Stimulated activated CD8-positive, alpha-beta memory T cell treated with anti-CD3 and anti-CD28 coated beads, Interleukin-7, amount 100 ng/mL, for 24 hours (primary cell): Measurements from ENCODE around the gene FSIP1.

Source experiments
- DNase-seq: peaks from one replicate; pipeline ENCODE4 v3.0.0-alpha.2; 2020; ENCODE audit warnings: low read depth

The FSIP1 gene

DNA sequence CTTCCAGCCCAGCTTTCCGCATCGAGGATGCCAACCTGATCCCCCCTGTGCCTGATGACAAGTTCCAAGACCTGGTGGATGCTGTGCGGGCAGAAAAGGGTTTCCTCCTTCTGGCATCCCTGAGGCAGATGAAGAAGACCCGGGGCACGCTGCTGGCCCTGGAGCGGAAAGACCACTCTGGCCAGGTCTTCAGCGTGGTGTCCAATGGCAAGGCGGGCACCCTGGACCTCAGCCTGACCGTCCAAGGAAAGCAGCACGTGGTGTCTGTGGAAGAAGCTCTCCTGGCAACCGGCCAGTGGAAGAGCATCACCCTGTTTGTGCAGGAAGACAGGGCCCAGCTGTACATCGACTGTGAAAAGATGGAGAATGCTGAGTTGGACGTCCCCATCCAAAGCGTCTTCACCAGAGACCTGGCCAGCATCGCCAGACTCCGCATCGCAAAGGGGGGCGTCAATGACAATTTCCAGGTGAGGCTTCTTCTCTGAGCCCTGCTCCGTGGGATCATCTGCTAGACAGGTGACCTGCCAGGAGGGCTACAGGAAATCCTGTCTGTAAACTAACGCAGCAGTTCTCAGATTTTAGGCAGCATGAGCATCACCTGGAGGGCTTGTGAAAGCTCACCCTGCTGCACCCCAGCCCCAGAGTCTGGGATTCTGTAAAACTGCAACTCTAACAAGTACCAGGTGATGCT, 200.2 kb downstream of the FSIP1 start:
- no peak for DNase-seq

DNA sequence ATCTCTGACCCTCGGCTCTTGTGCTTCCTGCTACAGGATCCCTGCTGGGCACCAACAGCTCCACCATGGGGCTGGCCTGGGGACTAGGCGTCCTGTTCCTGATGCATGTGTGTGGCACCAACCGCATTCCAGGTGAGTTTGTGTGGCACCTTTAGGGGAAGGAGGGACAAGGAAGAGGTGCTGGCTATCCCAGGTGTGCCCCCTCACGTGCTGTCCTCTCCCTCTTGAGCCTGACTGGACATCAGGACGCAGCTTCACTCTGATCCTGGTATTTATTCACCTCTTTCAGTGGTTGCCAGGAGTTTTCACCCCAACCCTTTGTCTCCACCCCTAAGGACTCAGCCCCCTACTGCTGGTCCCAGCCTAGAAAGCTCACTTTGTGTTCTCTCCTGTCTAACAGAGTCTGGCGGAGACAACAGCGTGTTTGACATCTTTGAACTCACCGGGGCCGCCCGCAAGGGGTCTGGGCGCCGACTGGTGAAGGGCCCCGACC, 200.8 kb downstream of the FSIP1 start:
- DNase-seq: no peak

DNA sequence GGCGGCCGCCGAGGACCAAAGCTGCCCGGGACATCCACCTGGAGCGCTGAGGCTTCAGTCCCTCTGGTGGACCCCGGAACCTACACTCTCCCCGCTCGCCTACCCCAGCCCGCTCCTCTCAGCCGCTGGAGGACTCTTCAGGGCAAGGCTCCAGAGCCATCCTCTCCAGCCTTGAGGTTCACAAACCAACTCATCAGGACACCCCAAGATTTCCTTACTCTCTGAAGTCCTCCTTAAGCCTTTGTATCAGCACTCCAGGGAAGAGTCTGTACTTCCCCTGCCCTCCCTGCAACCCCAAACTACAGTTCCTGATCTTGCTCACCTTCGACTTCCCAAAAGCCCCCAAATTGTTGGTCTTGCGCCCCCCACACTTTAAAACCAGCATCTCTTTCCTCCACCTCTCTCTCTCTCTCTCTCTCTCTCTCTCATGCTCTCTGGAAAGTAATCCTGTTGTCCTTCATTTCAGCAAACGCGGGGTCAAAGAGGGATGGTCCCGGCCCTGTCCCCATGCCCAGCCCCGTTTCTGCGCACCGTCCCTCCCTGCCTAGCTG, 201.3 kb downstream of the FSIP1 start:
- no peak for DNase-seq

DNA sequence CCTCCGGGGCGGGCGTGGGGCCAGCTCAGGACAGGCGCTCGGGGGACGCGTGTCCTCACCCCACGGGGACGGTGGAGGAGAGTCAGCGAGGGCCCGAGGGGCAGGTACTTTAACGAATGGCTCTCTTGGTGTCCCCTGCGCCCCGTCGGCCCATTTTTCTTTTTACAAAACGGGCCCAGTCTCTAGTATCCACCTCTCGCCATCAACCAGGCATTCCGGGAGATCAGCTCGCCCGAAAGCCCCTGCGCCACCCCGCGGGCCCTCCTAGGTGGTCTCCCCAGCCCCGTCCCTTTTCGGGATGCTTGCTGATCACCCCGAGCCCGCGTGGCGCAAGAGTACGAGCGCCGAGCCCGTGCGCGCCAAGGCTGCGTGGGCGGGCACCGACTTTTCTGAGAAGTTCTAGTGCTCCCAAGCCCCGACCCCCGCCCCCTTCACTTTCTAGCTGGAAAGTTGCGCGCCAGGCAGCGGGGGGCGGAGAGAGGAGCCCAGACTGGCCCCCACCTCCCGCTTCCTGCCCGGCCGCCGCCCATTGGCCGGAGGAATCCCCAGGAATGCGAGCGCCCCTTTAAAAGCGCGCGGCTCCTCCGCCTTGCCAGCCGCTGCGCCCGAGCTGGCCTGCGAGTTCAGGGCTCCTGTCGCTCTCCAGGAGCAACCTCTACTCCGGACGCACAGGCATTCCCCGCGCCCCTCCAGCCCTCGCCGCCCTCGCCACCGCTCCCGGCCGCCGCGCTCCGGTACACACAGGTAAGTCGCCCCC, 202.0 kb downstream of the FSIP1 start, which contains the start of gene THBS1:
Gene THBS1, plus strand, starts transcription at position 595 of the 757 bp plus-strand sequence. CDS start 779 bp downstream, outside the sequence.
- no peak for DNase-seq

DNA sequence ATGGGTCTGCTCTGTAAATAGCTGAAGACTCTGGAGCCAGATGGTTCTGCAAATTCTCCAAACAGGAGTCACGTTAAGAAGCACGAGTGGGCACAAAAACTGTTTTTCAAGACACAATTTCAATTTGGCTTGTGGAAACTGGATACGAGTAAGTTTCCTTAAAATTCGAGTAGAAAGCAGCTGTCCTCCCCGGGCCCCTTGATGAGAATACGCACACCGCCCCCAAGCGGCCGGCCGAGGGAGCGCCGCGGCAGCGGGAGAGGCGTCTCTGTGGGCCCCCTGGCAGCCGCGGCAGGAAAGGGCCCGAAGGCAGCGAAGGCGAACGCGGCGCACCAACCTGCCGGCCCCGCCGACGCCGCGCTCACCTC, 202.5 kb downstream of the FSIP1 start:
- peak; percentile 83 for DNase-seq

DNA sequence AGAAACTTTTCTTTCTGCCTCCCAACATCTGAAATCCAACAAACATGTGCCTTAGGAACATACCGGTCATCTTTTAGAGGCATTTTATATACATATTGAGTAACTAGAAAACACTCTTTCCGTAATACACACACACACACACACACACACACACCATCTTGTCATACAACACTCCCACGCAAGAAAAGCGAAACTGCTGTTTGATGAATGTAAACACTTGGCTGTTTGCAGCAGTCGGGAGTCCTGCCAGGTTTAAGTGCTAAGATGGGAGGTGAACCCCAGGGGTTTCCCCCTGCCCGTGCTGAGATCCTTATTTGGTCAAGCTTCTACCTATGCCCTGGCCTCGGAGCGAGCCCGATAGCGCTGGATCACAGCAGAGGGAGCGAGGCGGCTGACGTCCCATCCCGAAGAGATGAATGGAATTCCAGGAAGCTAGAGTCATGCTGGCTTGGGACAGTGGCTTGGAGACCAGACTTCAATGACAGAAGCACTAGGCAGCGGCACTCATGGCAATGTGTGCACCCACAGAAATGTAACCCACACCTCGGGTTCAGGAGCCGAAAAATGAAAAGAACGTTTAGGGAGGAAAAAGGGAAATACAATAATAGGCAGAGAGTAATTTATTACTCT, 203.0 kb downstream of the FSIP1 start:
- no peak for DNase-seq

DNA sequence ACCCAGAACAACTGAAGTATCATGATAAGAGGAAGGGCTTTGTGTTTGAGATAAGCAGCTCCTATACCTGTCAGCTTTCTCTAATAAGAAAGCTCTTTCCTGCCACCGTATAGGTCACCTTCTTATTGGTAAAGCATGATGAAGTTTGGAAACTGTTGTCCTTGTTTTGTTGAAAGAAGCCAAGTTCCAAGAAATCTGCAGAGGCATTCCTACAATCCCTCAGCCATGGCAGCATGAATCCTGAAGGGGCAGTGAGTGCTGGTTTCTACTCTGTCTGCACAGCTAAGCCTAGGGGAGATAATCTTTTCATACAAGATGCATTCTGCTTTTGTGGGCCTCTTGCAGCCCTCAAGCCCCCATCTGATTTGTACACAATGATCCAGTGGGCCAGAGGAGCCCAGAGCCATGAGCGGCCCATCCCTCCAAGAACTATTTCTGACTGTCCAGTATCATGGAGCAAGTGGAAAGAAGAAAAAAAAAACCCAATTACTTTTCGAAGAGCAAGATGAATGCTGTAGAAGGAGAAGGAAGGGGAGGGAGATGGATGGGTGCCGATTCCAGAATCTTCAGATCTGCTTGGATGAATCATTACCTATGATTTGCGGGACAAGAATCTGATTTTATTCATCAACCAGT, 203.7 kb downstream of the FSIP1 start:
- DNase-seq: no peak

DNA sequence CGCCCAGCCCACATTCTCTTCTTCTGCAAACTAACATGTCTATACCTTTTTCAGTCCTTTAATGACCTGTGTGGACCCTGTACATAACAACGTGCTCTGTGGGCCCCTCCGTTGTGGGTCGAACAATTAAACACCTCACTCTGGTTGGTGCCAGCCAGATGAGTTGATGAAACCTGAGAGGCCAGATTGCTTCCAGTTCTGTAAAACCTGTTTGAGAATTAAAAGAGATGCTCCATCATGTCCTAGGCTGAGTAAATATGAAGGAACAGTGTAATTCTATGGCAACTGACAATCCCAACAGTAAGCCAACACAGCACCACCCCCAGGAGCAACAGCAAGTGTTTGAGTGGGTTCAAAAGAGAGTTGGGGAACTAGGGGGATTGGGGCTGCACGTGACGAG, 207.5 kb downstream of the FSIP1 start:
- DNase-seq: no peak

DNA sequence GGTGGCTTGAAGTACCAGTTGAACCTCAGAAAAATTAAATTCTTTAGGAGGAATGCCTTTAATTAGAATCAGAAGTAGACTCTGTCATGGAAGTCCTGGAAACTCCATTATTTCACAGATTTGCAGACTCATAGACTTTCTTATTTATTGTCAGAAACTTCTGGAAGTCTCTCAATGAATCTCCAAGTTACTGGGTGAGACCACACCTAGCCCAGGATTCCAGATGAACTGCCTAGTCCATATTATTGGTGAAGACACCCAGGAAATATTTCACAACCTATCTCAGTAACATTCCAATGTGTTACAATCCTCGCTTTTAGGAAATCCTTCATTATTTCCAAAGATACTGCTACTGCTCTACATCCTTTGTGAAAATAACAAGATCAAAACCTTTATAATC, 208.2 kb downstream of the FSIP1 start:
- DNase-seq: no peak

DNA sequence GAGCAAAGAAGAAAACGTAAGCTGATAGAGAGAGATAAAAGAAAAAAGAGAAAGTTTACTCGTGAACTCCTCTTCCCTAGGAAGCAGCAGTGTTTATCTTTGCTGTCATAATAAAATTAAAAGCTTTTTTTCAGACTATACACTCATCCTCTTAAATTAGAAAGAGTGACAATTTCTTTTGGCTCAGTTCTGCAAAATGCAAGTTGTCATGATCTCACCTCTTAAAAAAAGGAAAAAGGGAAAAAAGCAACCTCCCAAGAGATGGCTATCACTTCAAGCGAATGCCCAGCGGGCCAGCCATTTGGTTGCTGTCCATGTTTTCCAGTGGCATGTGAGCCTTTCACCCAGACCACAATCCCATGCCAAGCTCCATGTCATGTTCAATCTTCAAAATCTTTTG, 208.8 kb downstream of the FSIP1 start:
- no peak for DNase-seq

DNA sequence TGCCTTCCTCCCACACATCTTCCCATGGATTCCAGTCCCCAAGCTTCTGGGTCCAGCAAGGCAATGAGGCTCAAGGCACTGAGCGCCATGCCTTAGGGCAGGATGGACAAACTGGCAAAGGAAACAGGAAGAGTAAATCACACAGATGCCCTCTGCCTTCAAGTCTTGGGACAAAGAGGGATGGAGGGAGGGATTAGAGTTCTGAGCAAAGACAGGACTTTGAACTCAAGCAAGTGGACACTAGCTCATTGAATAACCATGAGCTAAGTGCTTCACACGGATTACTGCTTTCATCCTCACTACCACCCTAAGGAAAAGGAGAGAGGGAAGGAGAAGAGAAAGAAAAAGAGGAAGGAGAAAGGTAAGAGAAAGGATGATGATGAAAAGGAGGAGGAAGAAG, 209.4 kb downstream of the FSIP1 start:
- no peak for DNase-seq

DNA sequence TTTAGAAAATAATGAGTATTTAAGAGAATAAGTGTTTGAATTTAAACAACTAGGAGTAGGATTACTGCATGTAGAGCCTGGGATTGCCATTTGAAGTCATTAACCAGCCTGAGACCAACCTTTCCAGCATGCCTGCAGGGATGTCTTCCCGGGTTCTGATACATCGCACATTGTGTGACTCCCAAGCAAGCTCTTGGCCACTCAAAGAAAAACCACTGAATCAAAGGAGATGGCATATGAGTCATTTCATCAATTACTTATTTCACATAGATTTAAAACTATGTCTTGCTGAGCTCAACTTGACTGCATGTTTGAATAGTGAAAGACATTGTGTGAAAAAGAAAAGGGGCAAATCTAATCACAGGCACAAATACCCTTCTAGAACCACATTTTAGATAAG, 216.8 kb downstream of the FSIP1 start:
- no peak for DNase-seq

DNA sequence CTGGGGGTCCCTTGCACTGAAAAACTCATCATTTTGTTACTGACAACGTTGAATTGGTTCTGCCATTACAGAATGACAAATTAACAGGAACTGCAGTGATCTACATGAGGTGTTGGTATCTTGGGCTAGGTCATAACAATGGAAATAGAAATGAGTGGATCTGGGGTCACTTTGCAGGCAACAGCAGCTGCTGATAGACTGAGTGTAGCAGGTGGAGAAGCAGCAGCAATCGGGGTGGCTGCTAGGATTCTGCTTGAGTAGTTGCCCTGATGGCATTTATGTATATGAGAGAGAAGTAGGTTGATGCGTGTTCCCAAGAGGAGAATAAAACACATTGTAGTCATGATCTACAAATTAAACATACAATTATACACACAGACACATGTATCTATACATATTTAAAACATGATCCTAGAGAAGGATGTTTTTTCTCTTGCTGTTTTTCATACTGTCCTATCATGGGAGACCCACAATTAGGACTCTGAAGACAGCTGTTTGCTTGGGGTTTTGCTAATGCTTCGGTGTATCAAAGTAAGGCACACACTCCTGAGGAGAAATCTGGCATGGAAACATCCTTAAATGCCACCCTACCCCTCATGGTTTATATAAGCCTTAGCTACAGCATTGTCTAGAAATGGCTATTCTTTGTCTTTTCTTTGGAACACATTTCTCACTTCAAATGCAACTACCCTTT, 217.5 kb downstream of the FSIP1 start:
- no peak for DNase-seq

DNA sequence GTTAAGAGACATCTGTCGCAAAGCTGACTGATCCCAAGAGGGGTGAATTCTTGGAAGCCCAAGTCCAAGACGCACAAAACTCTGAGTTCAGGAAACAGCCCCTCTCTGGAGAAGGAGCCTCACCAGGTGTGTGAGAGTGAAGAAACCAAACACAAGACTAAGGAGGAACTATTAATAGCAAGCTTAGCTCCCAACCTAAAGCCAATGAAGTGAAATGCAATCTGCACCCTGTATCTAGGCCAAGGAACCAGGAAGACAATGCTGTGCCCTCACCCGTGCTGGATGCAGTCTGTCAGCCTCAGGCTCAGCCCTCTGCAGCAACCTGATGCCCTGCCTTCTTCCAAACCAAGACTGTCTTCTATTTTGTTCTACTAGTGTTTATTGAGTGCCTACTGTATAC, 224.2 kb downstream of the FSIP1 start:
- no peak for DNase-seq

DNA sequence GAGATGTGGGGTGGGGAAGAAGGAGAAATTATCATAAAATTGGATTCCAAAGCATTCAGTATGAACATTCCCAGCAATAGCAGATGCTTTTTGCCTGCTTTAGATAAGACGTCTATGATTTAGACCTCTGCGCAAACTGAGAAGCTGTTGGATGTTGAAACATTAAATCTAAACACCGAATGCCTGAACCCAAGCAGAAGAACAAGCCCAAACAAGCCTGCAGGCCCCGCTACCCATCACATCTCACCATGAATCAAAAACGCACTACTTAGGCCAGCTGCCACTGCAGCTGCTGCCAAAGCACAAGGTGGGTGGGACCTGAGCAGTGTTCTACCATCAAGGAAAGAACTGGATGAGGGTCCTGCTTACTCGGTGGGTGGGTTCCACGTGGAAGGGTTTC, 226.2 kb downstream of the FSIP1 start:
- DNase-seq: no peak

DNA sequence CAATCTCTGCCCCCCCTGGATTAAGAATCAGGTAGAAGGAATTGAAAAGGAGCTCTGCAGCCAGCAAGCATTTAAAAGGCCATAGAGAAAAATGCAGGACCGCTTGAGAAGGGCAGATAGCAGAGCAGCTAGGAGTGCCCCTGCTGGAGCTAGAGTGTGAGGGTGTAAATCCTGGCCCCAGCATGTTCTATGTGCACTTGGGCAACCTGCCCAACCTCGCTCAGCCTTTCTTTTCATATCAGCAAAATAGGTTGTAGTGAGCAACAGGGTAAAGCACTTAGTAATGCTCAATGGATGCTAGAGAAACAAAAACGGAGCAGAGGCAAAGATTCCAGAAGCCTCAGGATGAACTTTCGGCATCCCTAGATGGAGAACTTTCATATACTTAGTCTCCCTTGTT, 226.8 kb downstream of the FSIP1 start:
- no peak for DNase-seq

DNA sequence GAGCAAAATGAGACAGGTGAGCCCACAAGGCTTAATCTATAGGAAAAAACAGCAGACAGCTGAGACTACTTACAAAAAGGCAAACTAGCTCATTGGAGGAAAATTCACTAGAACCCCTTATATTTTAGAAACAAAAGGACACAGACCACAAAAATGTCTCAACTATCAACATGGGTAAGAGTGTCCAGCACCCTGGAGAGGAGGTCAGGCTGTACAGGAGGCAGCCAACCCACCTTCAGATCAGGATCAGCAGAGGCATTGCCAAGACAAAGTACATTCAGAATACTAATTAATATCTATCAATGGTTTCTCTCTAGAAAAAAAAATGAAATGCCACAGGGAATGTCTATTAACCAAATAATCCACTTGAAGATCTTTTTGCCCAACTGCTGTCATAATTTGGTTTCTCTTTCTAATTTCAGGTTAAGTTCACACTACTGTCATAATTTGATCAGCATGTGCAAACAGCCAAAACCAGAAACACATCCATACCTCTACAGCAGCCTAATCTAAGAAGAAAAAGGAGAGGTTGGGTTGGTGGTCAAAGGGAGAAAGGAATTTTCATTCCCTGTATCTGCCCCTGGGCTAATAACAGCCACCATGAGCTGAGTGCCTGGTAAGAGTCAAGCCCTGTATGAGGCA, 227.8 kb downstream of the FSIP1 start:
- DNase-seq: no peak

DNA sequence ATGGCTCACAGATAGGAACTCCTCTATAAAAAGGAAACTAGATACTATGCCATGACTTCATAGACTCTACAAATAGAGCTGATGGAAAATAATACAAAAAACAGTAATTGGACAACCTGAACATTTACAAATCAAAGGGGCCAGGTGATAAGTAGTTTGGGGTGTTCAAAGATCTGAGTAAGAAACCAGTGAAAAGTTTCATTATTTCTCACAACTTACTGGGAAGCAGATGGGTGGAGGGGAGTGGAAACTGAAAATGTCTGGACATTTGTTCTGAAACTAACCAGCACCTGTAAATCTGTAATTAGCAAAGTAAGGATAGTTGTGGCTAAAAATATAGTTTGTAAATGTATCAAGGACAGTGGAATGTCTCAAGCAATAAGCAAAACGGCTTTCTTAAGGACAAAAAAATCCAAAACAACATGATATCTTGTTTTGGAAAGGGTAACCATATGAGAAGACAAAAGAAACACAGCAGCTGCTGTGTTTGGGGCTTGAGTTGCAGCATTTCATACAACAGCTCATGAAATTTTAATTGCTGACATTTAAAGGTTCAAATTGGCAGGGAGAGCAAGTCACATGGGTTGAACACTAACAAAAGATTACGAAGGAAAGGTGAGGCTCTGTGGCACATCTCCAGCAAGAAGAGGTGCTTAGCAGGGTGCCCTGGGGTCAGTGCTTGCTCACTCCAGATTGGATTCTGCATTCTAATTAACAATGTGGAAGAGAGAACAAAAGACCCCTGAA, 228.5 kb downstream of the FSIP1 start:
- no peak for DNase-seq

DNA sequence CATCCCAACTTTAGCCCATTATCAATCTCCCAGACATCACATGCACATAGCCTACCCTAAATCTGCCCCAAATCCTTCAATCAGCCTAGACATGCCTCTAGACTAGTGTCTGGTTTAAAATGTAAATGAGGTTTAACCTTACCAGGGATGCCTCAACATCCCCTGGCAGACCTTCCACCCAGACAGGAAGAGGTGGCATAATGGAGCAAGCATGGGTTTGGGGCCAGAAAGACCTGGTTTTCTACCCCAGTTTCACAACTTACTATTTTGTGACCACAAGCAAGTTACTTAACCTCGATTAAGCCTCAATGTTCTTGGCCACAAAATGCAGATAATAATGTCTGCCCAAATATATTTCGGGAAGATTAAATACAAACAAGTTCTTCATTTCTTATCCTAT, 230.1 kb downstream of the FSIP1 start:
- no peak for DNase-seq

DNA sequence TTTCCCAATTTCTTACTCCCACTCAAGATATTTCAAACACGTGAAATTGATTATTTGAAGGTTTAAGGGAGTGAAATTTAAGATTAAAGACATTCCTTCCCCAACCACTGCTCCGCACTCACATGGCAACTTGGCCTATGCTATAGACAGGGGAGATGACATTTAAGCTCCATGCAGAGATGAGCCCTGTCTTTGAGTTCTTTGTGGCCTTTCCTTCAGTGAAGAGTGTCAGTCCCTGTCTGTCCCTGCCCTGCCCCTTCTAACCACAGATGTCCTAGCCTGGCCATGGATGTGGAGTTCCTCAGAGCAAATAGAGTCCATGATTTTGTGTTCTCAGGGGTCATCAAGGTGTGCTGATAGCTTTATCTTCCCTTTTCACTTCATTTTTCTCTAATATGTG, 231.2 kb downstream of the FSIP1 start:
- DNase-seq: no peak
